Body of pancreas (tissue), 4 donors: ENCODE data around the gene INCENP.

Source experiments
- POLR2A ChIP-seq, 3 donors: fragments of 450-650 bp; IDR thresholded peaks; one replicate each; pipeline ENCODE4 v1.6.1; 2016; ENCODE audit warnings: antibody characterized with exemption in 3 of 3, mild to moderate bottlenecking in 2 of 3
- TF ChIP-seq, protein P1 (sequence below), 7 experiments: fragments of 450-650 bp in 4 of 7; fragments of 200-600 bp in 3 of 7; sonication (generic) in 3 of 7; IDR thresholded peaks; one replicate each; pipeline ENCODE4 v1.5.1; 2016 to 2019; ENCODE audit warnings: antibody characterized with exemption in 7 of 7

DNA sequence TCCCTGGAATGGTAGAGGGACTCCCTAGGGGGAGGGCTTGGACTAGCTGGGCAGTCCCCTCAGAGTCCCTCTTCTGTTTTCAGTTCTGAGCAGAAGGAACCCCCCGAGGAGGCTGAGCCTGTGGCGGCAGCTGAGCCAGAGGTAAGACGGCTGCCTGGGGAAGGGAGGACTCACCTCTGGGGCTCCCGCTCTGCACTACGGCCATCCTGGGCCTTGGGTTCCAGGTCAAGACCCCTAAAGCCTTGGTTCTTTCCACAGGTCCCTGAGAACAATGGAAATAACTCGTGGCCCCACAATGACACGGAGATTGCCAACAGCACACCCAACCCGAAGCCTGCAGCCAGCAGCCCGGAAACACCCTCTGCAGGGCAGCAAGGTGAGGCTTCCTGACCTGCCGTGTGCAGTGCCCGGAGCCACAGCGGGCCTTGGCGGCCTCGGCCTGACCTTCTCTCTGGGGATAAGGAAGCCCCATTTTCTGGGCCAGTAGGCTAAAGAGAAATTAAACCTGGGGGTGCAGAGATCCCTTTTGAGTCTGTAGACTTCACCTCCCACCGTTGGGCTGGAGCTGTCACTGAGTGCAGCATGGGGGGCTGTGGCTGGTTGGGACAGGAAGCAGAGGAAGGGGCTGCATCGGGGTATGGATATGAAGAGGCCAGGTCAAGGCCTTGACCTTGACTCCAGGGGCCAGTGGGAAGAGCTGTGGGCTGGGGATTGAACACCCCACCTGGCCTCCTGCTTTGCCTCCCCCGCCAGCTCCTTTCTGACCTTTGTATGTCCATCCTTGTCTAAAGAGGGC lies 15.0 kb downstream of the INCENP start:
- TF ChIP-seq, protein P1, sequence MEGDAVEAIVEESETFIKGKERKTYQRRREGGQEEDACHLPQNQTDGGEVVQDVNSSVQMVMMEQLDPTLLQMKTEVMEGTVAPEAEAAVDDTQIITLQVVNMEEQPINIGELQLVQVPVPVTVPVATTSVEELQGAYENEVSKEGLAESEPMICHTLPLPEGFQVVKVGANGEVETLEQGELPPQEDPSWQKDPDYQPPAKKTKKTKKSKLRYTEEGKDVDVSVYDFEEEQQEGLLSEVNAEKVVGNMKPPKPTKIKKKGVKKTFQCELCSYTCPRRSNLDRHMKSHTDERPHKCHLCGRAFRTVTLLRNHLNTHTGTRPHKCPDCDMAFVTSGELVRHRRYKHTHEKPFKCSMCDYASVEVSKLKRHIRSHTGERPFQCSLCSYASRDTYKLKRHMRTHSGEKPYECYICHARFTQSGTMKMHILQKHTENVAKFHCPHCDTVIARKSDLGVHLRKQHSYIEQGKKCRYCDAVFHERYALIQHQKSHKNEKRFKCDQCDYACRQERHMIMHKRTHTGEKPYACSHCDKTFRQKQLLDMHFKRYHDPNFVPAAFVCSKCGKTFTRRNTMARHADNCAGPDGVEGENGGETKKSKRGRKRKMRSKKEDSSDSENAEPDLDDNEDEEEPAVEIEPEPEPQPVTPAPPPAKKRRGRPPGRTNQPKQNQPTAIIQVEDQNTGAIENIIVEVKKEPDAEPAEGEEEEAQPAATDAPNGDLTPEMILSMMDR (IDR thresholded peaks at IDR 0.05) = no peak
- no peak for TF ChIP-seq POLR2A (IDR thresholded peaks at IDR 0.05)
